Naive B cell (primary cell): Measurements from ENCODE around the gene CRABP1. TPM values are rescaled to one million over a fixed set of nuclear protein-coding genes. Genes with fewer than 3 reads are reported as not detected.

ENCODE experiments used
- ATAC-seq, 2 donors: fragments of 150-1000 bp; cut with Tn5 transposase; 2 replicates each; pipeline ENCODE4 v1.10.0; 2021; ENCODE audit warnings: low read depth in 2 of 2, mild to moderate bottlenecking in 2 of 2, moderate library complexity in 2 of 2
- DNase-seq: peaks from one replicate; pipeline ENCODE4 v3.0.0; 2022
- H3K27ac Mint-ChIP-seq, 6 donors: one replicate each; pipeline ENCODE4 v1.8.0; 2020 to 2022; ENCODE audit warnings: mild to moderate bottlenecking in 6 of 6, mixed read lengths in 6 of 6, moderate library complexity in 5 of 6, inconsistent platforms in 2 of 6
- H3K27me3 Mint-ChIP-seq, 3 donors: one replicate each; pipeline ENCODE4 v1.8.0; 2021 to 2022; ENCODE audit warnings: mixed read lengths in 3 of 3, mild to moderate bottlenecking in 1 of 3
- H3K36me3 Mint-ChIP-seq, 2 donors: one replicate each; pipeline ENCODE4 v1.8.0; 2020 to 2022; ENCODE audit warnings: mixed read lengths in 2 of 2, inconsistent platforms in 1 of 2, mild to moderate bottlenecking in 1 of 2
- H3K4me1 Mint-ChIP-seq, 3 donors: one replicate each; pipeline ENCODE4 v1.8.0; 2020 to 2022; ENCODE audit warnings: mixed read lengths in 3 of 3, inconsistent platforms in 1 of 3, mild to moderate bottlenecking in 1 of 3, moderate library complexity in 1 of 3
- H3K4me3 Mint-ChIP-seq, 8 donors: one replicate each; pipeline ENCODE4 v1.8.0; 2020 to 2022; ENCODE audit warnings: mild to moderate bottlenecking in 8 of 8, mixed read lengths in 8 of 8, moderate library complexity in 8 of 8, inconsistent platforms in 2 of 8
- H3K9me3 Mint-ChIP-seq, 7 donors: one replicate each; pipeline ENCODE4 v1.8.0; 2020 to 2022; ENCODE audit warnings: mixed read lengths in 7 of 7, mild to moderate bottlenecking in 5 of 7, inconsistent platforms in 2 of 7, moderate library complexity in 1 of 7
- polyA plus RNA-seq, 6 donors: library from polyadenylated mRNA; unstranded; fragments of 300-500 nt; fragmentation: Illumina TruSeq; gene quantifications; one replicate each; pipeline ENCODE4 v1.2.3, GENCODE V29; 2021; ENCODE audit warnings: low read depth in 6 of 6

The CRABP1 gene
- polyA plus RNA-seq, 6 donors from 2014 or later, result not detected

DNA sequence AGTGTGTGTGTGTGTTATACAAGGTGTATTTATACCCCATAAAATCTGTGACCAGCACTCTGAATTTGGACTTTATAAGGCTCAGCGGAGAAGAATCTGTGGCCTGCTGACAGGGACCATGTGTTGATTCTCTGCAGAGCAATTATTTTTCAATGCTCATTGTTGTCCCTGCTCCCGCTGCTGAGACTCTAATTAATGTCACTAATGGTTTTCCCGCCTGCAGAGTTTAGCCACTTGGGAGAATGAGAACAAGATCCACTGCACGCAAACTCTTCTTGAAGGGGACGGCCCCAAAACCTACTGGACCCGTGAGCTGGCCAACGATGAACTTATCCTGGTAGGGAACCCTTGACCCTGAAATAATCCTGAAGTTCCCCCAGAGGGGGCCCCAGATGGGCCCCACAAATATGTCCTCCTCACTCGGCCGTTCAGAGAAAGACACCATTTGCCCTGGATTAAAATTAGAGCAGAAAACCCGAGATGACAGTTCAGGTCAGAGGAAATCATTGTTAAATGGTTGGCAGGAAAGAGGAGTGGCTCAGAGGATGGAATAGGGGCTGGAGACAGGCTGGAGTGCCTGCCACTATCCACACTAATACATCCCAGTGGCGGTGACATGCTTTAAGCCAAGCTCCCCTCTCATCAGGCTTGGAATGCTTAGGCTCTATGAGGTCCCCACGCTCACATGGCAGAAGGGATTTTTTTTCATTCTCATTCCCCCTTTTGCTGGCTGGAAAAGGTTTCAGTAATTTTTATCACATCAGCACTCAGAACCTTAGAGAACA, 3.3 kb downstream of the CRABP1 start:
- Mint-ChIP-seq H3K4me1 (peaks cover 0 to 4% (median 0%) of the 10 kb centered on the region in 3 donors), H3K27ac (no peak overlapping the region), H3K36me3 (no peaks in the 10 kb centered on the region), H3K4me3 (no peak overlapping the region), H3K9me3 (peaks cover 0 to 1% (median 0%) of the 10 kb centered on the region in 7 donors), H3K27me3 (peaks cover 27 to 52% (median 38%) of the 10 kb centered on the region in 3 donors)
- ATAC-seq (no peak), DNase-seq (no peak)

DNA sequence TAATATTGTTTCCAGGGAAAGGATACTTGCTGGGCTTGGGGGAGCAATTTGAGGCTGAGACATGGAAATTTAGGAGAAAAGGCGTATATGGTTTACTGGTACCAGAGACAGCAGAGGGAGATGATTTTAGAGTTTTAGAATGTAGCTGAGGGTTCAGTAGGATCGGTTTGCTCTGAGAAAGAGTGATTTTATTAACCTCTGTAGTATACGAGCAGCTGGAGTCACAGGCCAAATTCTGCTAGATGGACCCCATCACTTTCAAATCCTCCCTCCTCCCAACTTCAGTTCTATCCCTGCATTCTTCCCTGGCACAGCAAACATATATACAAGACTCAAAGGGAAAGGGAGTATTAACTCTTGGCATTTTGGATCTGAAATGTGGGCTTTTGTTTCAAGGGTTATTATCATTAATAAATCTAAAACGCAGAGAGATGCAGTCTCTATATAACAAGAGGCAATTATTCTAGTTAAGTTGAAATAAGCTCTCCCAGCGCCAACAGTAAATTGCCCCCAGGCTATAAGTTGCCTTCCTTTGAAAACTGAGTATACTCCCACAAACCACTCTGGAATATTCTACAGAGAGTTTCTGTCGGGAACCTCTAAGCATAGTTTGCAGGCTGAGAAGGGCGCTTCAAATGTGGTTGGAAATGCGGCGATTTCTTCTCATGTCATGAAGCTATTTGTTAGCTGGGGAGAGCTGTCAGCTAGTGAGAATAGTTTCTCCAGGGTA, 5.4 kb downstream of the CRABP1 start:
- ATAC-seq (no peak), DNase-seq (no peak)
- Mint-ChIP-seq H3K4me3 (no peak overlapping the region), H3K27me3 (peaks cover 18 to 38% (median 22%) of the 10 kb centered on the region in 3 donors), H3K36me3 (no peaks in the 10 kb centered on the region), H3K27ac (no peak overlapping the region), H3K9me3 (peaks cover 0 to 1% (median 0%) of the 10 kb centered on the region in 7 donors), H3K4me1 (no peaks in the 10 kb centered on the region)

DNA sequence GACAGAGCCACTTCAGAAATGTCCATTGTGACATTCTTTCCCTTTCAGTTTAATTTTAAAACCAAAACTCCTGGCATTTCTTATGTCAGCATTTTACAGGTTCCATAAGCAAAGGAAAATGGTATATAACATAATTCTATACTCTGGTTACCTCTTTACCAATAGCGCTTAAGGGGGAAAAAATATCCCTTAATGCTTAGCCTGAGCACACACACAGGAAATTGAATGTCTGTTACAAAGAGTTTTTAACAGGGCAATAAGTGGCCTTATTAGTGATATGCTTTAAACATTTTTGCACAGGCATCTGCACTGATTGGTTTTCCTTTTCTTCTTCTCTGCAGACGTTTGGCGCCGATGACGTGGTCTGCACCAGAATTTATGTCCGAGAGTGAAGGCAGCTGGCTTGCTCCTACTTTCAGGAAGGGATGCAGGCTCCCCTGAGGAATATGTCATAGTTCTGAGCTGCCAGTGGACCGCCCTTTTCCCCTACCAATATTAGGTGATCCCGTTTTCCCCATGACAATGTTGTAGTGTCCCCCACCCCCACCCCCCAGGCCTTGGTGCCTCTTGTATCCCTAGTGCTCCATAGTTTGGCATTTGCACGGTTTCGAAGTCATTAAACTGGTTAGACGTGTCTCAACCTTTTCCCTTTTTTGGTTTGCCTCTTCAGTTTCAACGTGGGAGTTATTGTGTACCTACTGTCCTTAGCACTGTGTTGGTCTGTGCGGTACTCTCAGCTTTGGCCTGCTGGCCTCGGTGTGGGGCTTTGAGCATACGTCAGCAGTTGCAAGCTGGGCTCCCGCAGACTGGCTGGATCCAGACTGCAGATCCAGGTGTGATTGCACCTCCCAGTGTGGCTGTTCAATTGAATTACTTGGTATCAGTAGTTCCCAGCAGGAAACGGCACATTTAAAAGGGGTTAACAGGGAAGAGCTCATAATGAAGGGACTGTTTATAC, 7.7 kb downstream of the CRABP1 start:
- ATAC-seq (no peak), DNase-seq (no peak)
- no peaks in the 10 kb centered on the region for H3K36me3 Mint-ChIP-seq
- peaks cover 18 to 28% (median 22%) of the 10 kb centered on the region in 3 donors for H3K27me3 Mint-ChIP-seq
- H3K4me1 Mint-ChIP-seq, result no peaks in the 10 kb centered on the region
- H3K4me3 Mint-ChIP-seq, result no peak overlapping the region
- no peak overlapping the region for H3K27ac Mint-ChIP-seq
- peaks cover 0 to 1% (median 0%) of the 10 kb centered on the region in 7 donors for H3K9me3 Mint-ChIP-seq

DNA sequence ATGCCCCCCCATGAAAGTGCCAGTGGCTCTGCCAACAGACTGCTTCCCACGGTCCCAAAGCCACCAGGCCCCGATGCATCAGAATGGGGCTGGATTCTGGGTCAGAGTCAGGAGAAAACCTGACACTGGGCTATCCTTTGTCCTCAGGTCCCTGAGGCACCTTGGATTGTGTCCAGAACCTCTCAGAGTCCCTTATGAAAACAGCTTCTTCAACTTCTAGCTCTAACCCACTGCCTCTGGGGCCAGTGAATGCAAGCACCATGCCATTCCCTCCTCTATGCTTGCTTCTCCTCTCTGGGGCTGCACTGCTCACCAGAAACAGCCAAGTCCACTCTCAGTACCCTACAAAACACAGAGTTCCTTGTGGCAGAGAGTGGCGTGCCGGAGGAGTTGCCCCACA, 9.9 kb downstream of the CRABP1 start:
- Mint-ChIP-seq H3K36me3 (no peaks in the 10 kb centered on the region), H3K27me3 (peaks cover 18 to 28% (median 20%) of the 10 kb centered on the region in 3 donors), H3K4me1 (no peaks in the 10 kb centered on the region), H3K27ac (no peak overlapping the region), H3K9me3 (peaks cover 0 to 3% (median 0%) of the 10 kb centered on the region in 7 donors), H3K4me3 (no peak overlapping the region)
- DNase-seq, result no peak
- no peak for ATAC-seq

DNA sequence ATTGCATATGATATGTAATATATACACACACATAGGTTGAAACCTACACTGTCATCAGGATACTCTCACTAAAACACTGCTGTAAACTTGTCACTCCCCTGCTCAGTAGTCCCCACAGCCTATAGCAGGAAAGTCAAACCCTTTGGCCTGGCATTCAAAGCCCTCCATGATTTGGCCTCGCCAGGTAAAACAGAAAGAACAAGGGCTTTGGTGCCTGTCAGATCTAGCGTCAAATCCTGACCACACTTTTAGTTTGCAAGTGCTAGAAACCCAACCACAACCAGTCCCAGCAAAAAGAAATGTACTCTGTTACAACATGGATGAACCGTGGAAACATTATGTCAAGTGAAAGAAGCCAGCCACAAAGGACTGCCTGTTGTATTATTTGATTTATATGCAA, 11.4 kb downstream of the CRABP1 start:
- H3K36me3 Mint-ChIP-seq, result no peaks in the 10 kb centered on the region
- no peak for ATAC-seq
- H3K9me3 Mint-ChIP-seq, result peaks cover 0 to 3% (median 0%) of the 10 kb centered on the region in 7 donors

DNA sequence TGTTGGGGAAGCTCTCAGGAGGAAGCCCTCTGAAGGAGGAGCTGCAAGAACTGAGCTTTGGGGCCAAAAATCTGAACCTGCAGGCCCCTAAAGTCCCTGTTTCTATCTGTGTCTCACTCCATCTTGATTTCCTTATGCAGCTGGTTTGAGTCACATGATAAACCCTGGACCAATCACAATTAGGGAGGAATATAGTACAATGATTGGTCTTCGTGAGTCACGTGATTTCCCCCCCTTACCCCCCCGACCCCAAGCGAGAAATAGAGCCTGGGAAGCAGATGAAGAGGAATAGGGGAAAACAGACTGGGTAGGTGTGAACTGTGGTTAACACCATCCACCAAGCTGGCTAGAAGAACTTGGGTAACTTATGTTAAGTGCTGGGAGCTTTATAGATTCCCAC, 12.9 kb downstream of the CRABP1 start:
- H3K27me3 Mint-ChIP-seq, result peaks cover 8 to 23% (median 17%) of the 10 kb centered on the region in 3 donors
- no peak for DNase-seq
- no peak overlapping the region for H3K27ac Mint-ChIP-seq
- H3K36me3 Mint-ChIP-seq, result no peaks in the 10 kb centered on the region
- peak overlapping the region in 1 of 8 donors; percentile 61 for H3K4me3 Mint-ChIP-seq
- no peaks in the 10 kb centered on the region for H3K4me1 Mint-ChIP-seq
- no peak for ATAC-seq
- peaks cover 0 to 3% (median 0%) of the 10 kb centered on the region in 7 donors for H3K9me3 Mint-ChIP-seq

More for the DNA sequence above, 11.4 kb downstream of the CRABP1 start:
- Mint-ChIP-seq H3K4me1 (no peaks in the 10 kb centered on the region), H3K27me3 (peaks cover 15 to 30% (median 20%) of the 10 kb centered on the region in 3 donors), H3K27ac (peak overlapping the region in 1 of 6 donors; percentile 28), H3K4me3 (no peak overlapping the region)
- DNase-seq, result no peak

DNA sequence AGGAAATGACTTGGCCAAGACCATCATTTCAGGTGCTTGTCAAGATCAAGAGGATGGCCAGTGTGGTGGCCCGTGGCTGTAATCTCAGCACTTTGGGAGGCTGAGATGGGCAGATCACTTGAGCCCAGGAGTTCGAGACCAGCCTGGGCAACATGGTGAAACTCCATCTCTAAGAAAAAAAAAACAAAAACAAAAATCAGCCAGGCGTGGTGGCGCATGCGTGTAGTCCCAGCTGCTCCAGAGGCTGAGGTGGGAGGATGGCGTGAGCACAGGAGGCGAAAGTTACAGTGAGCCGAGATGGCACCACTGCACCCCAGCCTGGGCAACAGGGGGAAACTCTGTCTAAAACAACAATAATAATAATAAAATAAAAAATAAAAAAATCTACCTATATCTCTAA, 15.0 kb downstream of the CRABP1 start:
- H3K9me3 Mint-ChIP-seq, result peaks cover 0 to 3% (median 0%) of the 10 kb centered on the region in 7 donors
- no peaks in the 10 kb centered on the region for H3K4me1 Mint-ChIP-seq
- H3K36me3 Mint-ChIP-seq, result no peaks in the 10 kb centered on the region
- H3K27ac Mint-ChIP-seq, result no peak overlapping the region
- no peak overlapping the region for H3K4me3 Mint-ChIP-seq
- DNase-seq (no peak), ATAC-seq (no peak)
- peaks cover 8 to 25% (median 18%) of the 10 kb centered on the region in 3 donors for H3K27me3 Mint-ChIP-seq

DNA sequence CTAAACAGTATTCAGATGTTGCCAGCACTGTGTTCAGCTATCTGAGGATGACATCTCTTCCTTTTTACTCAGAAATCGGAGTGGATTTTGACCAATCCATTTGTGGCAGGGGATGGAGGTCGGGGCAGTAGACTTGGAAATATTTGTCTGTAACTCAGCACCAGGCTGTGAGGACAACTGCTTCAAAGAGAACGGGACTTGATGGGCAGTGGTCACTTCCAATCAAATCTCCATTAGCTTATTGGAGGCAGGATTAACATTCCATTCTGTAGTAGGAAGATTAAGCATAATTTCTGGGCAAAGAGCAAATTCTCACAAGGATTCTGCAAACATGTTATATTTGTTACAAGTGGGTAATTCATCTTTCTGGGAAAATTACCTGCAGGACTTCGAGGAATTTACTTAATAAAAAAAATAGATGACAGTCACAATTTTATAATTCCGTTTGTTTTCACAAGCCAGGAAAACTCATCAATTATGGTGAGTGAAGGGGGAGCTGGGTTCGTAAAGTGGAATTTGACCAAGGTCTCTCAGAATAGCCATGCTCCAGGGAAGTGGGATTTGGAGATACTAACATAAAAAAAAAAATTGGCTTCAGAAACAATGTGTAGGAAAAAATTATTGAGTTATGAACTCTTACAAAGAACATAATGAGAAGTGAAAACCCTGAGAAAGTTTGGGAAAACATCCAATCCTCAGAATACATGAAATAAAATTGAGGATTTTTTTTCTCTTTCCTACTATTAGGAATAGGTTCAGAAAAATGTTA, 18.1 kb downstream of the CRABP1 start:
- peaks cover 8 to 25% (median 16%) of the 10 kb centered on the region in 3 donors for H3K27me3 Mint-ChIP-seq

DNA sequence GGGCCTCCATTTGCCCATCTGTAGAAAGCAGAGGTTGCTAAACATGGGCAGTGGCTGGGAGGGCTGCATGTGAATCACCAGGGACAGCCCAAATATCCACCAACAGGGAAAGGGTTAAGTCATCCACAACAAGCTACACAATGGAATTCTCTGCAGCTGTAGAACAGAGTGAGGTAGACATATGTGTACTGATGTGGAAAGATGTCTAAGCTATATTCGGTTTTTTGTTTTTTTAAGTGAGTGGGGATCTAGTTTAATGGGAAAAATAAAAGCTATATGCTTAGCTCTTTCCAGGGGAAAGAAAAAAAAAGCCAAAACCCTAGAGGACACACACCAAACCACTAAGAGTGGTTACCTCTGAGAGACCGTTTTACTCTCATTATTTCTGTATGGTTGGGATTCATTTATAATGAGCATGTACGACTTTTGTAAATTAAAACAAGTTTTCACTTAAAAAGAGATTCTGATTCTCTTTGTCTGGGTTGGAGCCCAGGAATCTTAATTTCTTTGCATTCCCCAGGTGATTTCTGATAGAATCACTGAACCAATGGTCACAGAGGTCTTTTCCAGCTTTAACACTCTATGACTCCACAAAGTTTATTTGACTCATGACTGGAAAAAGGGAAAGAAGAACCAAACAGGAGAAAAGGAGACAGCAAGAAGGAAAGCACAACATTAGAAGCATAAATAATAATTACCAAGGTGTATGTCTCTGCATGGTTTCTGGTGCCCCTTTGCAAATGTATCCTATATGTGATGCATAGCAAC, 19.1 kb downstream of the CRABP1 start:
- Mint-ChIP-seq H3K4me3 (no peak overlapping the region), H3K4me1 (no peaks in the 10 kb centered on the region), H3K36me3 (no peaks in the 10 kb centered on the region), H3K27ac (no peak overlapping the region), H3K9me3 (peaks cover 0 to 1% (median 0%) of the 10 kb centered on the region in 7 donors), H3K27me3 (peaks cover 8 to 25% (median 16%) of the 10 kb centered on the region in 3 donors)
- DNase-seq (no peak), ATAC-seq (no peak)

More for the DNA sequence above, 18.1 kb downstream of the CRABP1 start:
- Mint-ChIP-seq H3K36me3 (no peaks in the 10 kb centered on the region), H3K9me3 (peaks cover 0 to 2% (median 0%) of the 10 kb centered on the region in 7 donors), H3K4me1 (no peaks in the 10 kb centered on the region), H3K27ac (peak overlapping the region in 1 of 6 donors; percentile 27), H3K4me3 (no peak overlapping the region)
- DNase-seq (no peak), ATAC-seq (no peak)

DNA sequence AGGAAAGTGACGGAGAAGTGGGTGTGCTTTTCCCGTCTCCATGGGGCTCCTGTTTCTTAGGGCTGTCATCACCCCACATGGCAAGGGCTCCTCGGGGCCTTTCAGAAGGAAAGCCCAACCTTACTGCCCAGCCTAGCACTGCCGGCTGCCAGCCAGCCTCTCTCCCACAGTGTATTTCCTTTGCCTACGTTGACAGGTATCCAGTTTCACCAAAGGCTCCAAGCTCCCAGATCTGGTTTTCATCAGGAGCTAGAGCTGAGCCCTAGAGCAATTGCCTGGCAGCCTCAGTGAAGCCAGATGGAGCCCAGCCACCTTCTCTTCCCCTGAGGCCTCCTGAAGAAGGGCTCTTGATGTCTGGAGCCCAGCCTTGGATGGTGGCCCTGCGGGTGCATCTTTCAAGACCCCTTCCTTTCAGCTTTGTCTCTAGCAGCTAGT, 20.2 kb downstream of the CRABP1 start:
- H3K9me3 Mint-ChIP-seq, result no peaks in the 10 kb centered on the region

DNA sequence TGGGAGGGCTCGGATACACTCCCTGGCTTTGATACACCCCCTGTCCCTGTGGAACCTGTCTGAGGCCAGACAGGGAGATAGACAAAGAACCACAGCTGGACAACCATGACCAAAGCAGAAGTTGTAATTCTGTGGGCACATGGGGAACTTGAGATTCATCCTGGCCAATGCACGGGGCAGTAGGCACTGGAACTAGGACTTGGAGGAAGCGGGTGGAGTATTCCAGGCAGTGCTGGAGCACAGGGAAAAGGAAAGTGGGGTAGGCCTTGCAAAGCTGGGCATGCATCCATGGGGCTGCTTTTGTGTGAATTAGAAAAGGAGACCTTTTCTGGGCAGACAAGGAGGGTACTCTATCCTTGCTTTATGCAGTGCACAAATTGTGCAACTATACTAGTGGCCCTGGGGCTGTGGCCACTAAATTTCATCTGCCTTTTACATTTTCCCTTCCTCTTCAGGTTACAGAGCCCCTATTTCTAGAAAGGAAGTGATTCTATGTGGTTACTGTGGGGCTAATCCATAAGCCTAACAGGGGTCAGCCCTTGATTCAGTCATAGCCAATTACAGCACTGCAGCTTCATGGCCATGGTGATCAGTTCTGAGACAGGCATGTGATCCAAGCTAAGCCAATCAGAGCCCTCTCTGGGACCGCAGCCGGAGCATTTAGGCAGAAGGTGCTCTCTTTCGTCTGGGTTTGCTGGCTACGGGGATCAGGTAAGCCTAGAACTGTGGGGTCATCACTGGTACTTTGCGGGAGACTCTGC, 21.0 kb downstream of the CRABP1 start:
- Mint-ChIP-seq H3K27ac (no peak overlapping the region), H3K9me3 (no peaks in the 10 kb centered on the region), H3K4me1 (no peaks in the 10 kb centered on the region), H3K36me3 (no peaks in the 10 kb centered on the region), H3K27me3 (peaks cover 5 to 26% (median 23%) of the 10 kb centered on the region in 3 donors), H3K4me3 (no peak overlapping the region)
- ATAC-seq (no peak), DNase-seq (no peak)

More for the DNA sequence above, 20.2 kb downstream of the CRABP1 start:
- no peak overlapping the region for H3K27ac Mint-ChIP-seq
- ATAC-seq, result no peak
- DNase-seq, result no peak
- H3K4me1 Mint-ChIP-seq, result no peaks in the 10 kb centered on the region
- no peaks in the 10 kb centered on the region for H3K36me3 Mint-ChIP-seq
- no peak overlapping the region for H3K4me3 Mint-ChIP-seq
- peaks cover 4 to 23% (median 15%) of the 10 kb centered on the region in 3 donors for H3K27me3 Mint-ChIP-seq
